ENCODE data around the gene JUN.

DNA sequence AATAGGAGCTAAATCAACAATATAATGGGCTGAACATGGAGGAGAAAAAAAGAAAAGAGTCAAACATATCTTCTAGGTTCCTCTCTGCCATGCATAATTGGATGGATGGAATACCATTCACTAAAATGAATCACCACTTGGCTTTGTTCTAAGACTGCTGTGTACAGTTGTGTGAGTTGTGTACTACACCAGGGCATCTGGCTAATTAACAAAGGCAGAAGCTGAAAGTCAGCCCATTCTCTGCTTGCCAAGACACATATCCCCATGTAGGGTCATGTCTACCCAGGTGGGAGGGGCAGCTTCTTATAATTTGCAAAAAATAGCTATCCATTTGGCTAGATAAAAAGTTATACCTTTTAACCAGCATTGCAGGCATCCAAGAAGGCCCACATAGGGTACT, 21.0 kb downstream of the JUN start:
- TF ChIP-seq, protein P1, sequence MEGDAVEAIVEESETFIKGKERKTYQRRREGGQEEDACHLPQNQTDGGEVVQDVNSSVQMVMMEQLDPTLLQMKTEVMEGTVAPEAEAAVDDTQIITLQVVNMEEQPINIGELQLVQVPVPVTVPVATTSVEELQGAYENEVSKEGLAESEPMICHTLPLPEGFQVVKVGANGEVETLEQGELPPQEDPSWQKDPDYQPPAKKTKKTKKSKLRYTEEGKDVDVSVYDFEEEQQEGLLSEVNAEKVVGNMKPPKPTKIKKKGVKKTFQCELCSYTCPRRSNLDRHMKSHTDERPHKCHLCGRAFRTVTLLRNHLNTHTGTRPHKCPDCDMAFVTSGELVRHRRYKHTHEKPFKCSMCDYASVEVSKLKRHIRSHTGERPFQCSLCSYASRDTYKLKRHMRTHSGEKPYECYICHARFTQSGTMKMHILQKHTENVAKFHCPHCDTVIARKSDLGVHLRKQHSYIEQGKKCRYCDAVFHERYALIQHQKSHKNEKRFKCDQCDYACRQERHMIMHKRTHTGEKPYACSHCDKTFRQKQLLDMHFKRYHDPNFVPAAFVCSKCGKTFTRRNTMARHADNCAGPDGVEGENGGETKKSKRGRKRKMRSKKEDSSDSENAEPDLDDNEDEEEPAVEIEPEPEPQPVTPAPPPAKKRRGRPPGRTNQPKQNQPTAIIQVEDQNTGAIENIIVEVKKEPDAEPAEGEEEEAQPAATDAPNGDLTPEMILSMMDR (IDR thresholded peaks at IDR 0.05; ENCODE audit: poor library complexity, severe bottlenecking) = no peak
- no peak for TF ChIP-seq TAF1 (IDR thresholded peaks at IDR 0.05; ENCODE audit: low read depth)
- no peak for TF ChIP-seq EP300 (conservative IDR thresholded peaks at IDR 0.05; ENCODE audit: poor library complexity, severe bottlenecking)

Data from neural cell (in vitro differentiated cells).